SU-DHL-6 (cell line): Measurements from ENCODE around the gene ST6GALNAC6.

Source experiments
- CTCF ChIP-seq: fragments of 200-600 bp; sonication (generic); IDR thresholded peaks from one replicate; pipeline ENCODE4 v1.5.1; 2017; ENCODE audit warnings: antibody characterized with exemption, mild to moderate bottlenecking, low read length, moderate library complexity; ENCODE audit not compliant: insufficient read depth, poor library complexity, severe bottlenecking
- EZH2phosphoT487 ChIP-seq: fragments of 200-600 bp; sonication (generic), shearing (Covaris generic); conservative IDR thresholded peaks from 2 replicates; pipeline ENCODE4 v1.6.1; 2018; ENCODE audit warnings: mild to moderate bottlenecking, antibody characterized with exemption, low read length, moderate library complexity, mixed read lengths

- TF ChIP-seq EZH2phosphoT487 (no peak), CTCF (no peak)
These were observed 6.0 kb downstream of the ST6GALNAC6 start for GRCh38 chr9:127893392-127893791.
